Uterus (tissue), 4 donors: ENCODE data around the gene ZNF761. TPM values are rescaled to one million over a fixed set of nuclear protein-coding genes. Genes with fewer than 3 reads are reported as not detected.

Source experiments
- DNase-seq, 2 donors: peaks; one replicate each; pipeline ENCODE4 v3.0.0-alpha.2; 2019 to 2020
- H3K27ac ChIP-seq, 2 donors: fragments of 200-600 bp; sonication (generic); 1 replicate in 1 of 2; 2 replicates in 1 of 2; pipeline ENCODE4 v1.5.1; 2016 to 2018
- H3K27me3 ChIP-seq, 2 donors: fragments of 200-600 bp; sonication (generic); one replicate each; pipeline ENCODE4 v1.5.1; 2018 to 2019; ENCODE audit warnings: control low read depth in 1 of 2
- H3K36me3 ChIP-seq, 2 donors: fragments of 200-600 bp; sonication (generic); one replicate each; pipeline ENCODE4 v1.5.1; 2019; ENCODE audit warnings: control low read depth in 1 of 2
- H3K4me1 ChIP-seq, 2 donors: fragments of 200-600 bp; sonication (generic); one replicate each; pipeline ENCODE4 v1.5.1; 2018 to 2019; ENCODE audit warnings: control low read depth in 1 of 2
- H3K4me3 ChIP-seq, 2 donors: fragments of 200-600 bp; sonication (generic); 1 replicate in 1 of 2; 2 replicates in 1 of 2; pipeline ENCODE4 v1.5.1; 2018 to 2019; ENCODE audit warnings: mild to moderate bottlenecking in 1 of 2
- H3K9me3 ChIP-seq, 2 donors: fragments of 200-600 bp; sonication (generic); one replicate each; pipeline ENCODE4 v1.5.1; 2019; ENCODE audit warnings: control low read depth in 1 of 2
- CTCF ChIP-seq, 4 experiments: fragments of 200-600 bp in 2 of 4; fragments of 450-650 bp in 2 of 4; sonication (generic) in 2 of 4; IDR thresholded peaks; one replicate each; pipeline ENCODE4 v1.5.1; 2016 to 2019; ENCODE audit warnings: antibody characterized with exemption in 4 of 4, mild to moderate bottlenecking in 2 of 4, moderate library complexity in 1 of 4
- POLR2A ChIP-seq, 2 donors: fragments of 450-650 bp; IDR thresholded peaks; one replicate each; pipeline ENCODE4 v1.6.1; 2016; ENCODE audit warnings: antibody characterized with exemption in 2 of 2, mild to moderate bottlenecking in 1 of 2, moderate library complexity in 1 of 2
- intact Hi-C: fragments of 100-400 bp; cut with DNase I; formaldehyde crosslinking; loops from one replicate; pipeline ENCODE4 v1.15.1; 2023; ENCODE audit warnings: low total_unique reads
- total RNA-seq, 4 donors: library from RNA; depleted of rRNA in 3 of 4; stranded (reverse); fragments of >200 nt in 3 of 4; gene quantifications; one replicate each; pipeline versions ENCODE4 v1.1.0 to v1.2.4, GENCODE V29; 2014 to 2023
- donor health status: DM: yes; HTN: yes; CAD: no.

Gene ZNF761
- 10 to 100 TPM in 2 of 4 donors, 1 to 10 TPM in 2; 4.6 to 16.3 (median 8.8) TPM for total RNA-seq

GRCh38 chr19:53431399-53432087 lies at the start of gene ZNF761:
TSS of gene ZNF761 (plus strand) at chr19:53431984. CDS start at chr19:53447269, 15,285 bp downstream.
- Histone ChIP-seq H3K4me1 (no peaks in the 10 kb centered on the region), H3K4me3 (peak within 1 kb of the TSS; percentile 61 to 67), H3K9me3 (no peaks in the 10 kb centered on the region), H3K27me3 (no peaks in the 10 kb centered on the region), H3K27ac (peak within 1 kb of the TSS; percentile 59 to 66), H3K36me3 (no peaks in the 10 kb centered on the region)
- DNase-seq: peak; percentile 93 to 97
- intact Hi-C loops: no loop called here
- TF ChIP-seq CTCF (IDR thresholded peaks at IDR 0.05) (peak; percentile 20 to 49 (median 42)), POLR2A (IDR thresholded peaks at IDR 0.05) (peak; percentile 64 to 66)

- Histone ChIP-seq H3K27me3 (no peaks in the 10 kb centered on the region), H3K4me3 (no peak overlapping the region), H3K27ac (no peak overlapping the region), H3K9me3 (no peaks in the 10 kb centered on the region), H3K4me1 (no peaks in the 10 kb centered on the region), H3K36me3 (no peaks in the 10 kb centered on the region)
- no peak for DNase-seq
- TF ChIP-seq CTCF (IDR thresholded peaks at IDR 0.05): no peak
- no peak for TF ChIP-seq POLR2A (IDR thresholded peaks at IDR 0.05)
- intact Hi-C loops: no loop called here
These were observed 43.6 kb upstream of the ZNF761 start for GRCh38 chr19:53388168-53388567.

- no peak overlapping the region for H3K27ac ChIP-seq
These were observed 42.9 kb upstream of the ZNF761 start for GRCh38 chr19:53388904-53389303.

GRCh38 chr19:53389571-53389970 lies 42.2 kb upstream of the ZNF761 start:
- intact Hi-C loops: no loop called here
- Histone ChIP-seq H3K27ac (no peak overlapping the region), H3K4me3 (no peak overlapping the region), H3K4me1 (no peaks in the 10 kb centered on the region), H3K27me3 (no peaks in the 10 kb centered on the region), H3K9me3 (no peaks in the 10 kb centered on the region), H3K36me3 (no peaks in the 10 kb centered on the region)
- DNase-seq: no peak
- TF ChIP-seq POLR2A (IDR thresholded peaks at IDR 0.05): no peak

More at GRCh38 chr19:53388904-53389303, 42.9 kb upstream of the ZNF761 start:
- Histone ChIP-seq H3K4me3 (no peak overlapping the region), H3K4me1 (no peaks in the 10 kb centered on the region), H3K36me3 (no peaks in the 10 kb centered on the region), H3K27me3 (no peaks in the 10 kb centered on the region), H3K9me3 (no peaks in the 10 kb centered on the region)
- intact Hi-C loops: no loop called here
- DNase-seq: no peak
- TF ChIP-seq POLR2A (IDR thresholded peaks at IDR 0.05) (no peak), CTCF (IDR thresholded peaks at IDR 0.05) (no peak)

- H3K9me3 ChIP-seq: no peaks in the 10 kb centered on the region
- H3K36me3 ChIP-seq: no peaks in the 10 kb centered on the region
- H3K27me3 ChIP-seq: no peaks in the 10 kb centered on the region
- no peak for DNase-seq
- no peak overlapping the region for H3K27ac ChIP-seq
- TF ChIP-seq POLR2A (IDR thresholded peaks at IDR 0.05) (no peak), CTCF (IDR thresholded peaks at IDR 0.05) (no peak)
- H3K4me1 ChIP-seq: no peaks in the 10 kb centered on the region
- intact Hi-C loops: no loop called here
- no peak overlapping the region for H3K4me3 ChIP-seq
These were observed 41.8 kb upstream of the ZNF761 start for GRCh38 chr19:53389978-53390377.
